Activated CD8-positive, alpha-beta memory T cell treated with anti-CD3 and anti-CD28 coated beads for 48 hours (primary cell): ENCODE measurements around the gene SPACA9.

Experiments used
- DNase-seq, 3 experiments: peaks; one replicate each; pipeline ENCODE4 v3.0.0-alpha.2; 2020; ENCODE audit warnings: low read depth in 2 of 3, low spot score in 2 of 3

The SPACA9 gene

GRCh38 chr9:132937463-132937901 is 58.8 kb downstream of the SPACA9 start:
- DNase-seq, result no peak

GRCh38 chr9:132939169-132939568 is 60.5 kb downstream of the SPACA9 start:
- DNase-seq, result no peak
